GM12892 (cell line): ENCODE data around the gene ARNT2.

Source experiments
- POLR2A ChIP-seq: IDR thresholded peaks from 2 replicates; pipeline ENCODE4 v1.6.1; 2011; ENCODE audit warnings: low read depth, low read length, control low read depth
- POLR2AphosphoS5 ChIP-seq: IDR thresholded peaks from 2 replicates; pipeline ENCODE4 v1.6.1; 2011; ENCODE audit warnings: low read depth, low read length, control low read depth
- TAF1 ChIP-seq: IDR thresholded peaks from 2 replicates; pipeline ENCODE4 v1.6.1; 2011; ENCODE audit warnings: low read depth, mild to moderate bottlenecking, control low read depth, low read length, borderline replicate concordance

GRCh38 chr15:80437334-80437891 is 33.2 kb downstream of the ARNT2 start:
- TF ChIP-seq POLR2A (no peak), POLR2AphosphoS5 (no peak), TAF1 (no peak)
